Ectodermal cell (in vitro differentiated cells): ENCODE data around the gene MYCL.

Experiments used
- H3K27ac ChIP-seq: 2 replicates; pipeline ENCODE4 v1.7.0; 2013; ENCODE audit warnings: mild to moderate bottlenecking, low read depth, low read length; ENCODE audit not compliant: insufficient read depth, poor library complexity, severe bottlenecking
- H3K27me3 ChIP-seq: 2 replicates; pipeline ENCODE4 v1.7.0; 2013; ENCODE audit warnings: mild to moderate bottlenecking, low read length; ENCODE audit not compliant: insufficient read depth, control insufficient read depth, poor library complexity, severe bottlenecking
- H3K36me3 ChIP-seq: one replicate; pipeline ENCODE4 v1.7.0; 2013; ENCODE audit warnings: low read length; ENCODE audit not compliant: control insufficient read depth, insufficient read depth
- H3K4me1 ChIP-seq: one replicate; pipeline ENCODE4 v1.7.0; 2013; ENCODE audit warnings: low read length; ENCODE audit not compliant: control insufficient read depth, insufficient read depth
- H3K4me3 ChIP-seq: 2 replicates; pipeline ENCODE4 v1.7.0; 2013; ENCODE audit warnings: low read depth, low read length, control low read depth; ENCODE audit not compliant: insufficient read depth
- H3K9me3 ChIP-seq: 2 replicates; pipeline ENCODE4 v1.7.0; 2013; ENCODE audit warnings: mild to moderate bottlenecking, low read length, moderate library complexity; ENCODE audit not compliant: control insufficient read depth
- WGBS, 2 experiments: methylation state at CpG; one replicate each; pipeline ENCODE4 v1.1.7; 2013; ENCODE audit warnings: missing lambda C conversion rate in 2 of 2; 5-methylcytosine and 5-hydroxymethylcytosine counted together

The MYCL gene

GRCh38 chr1:39852876-39853275 is 48.8 kb downstream of the MYCL start:
- Histone ChIP-seq H3K4me3 (no peak overlapping the region), H3K9me3 (no peaks in the 10 kb centered on the region), H3K27me3 (no peaks in the 10 kb centered on the region), H3K27ac (no peak overlapping the region), H3K4me1 (no peaks in the 10 kb centered on the region), H3K36me3 (peaks cover 25% of the 10 kb centered on the region)
- 100% methylated on average over 1 of the region's 1 CpG for WGBS, 2 experiments

GRCh38 chr1:39852214-39852791 is 49.4 kb downstream of the MYCL start:
- Histone ChIP-seq H3K36me3 (peaks cover 30% of the 10 kb centered on the region), H3K4me1 (no peaks in the 10 kb centered on the region), H3K27me3 (no peaks in the 10 kb centered on the region), H3K27ac (no peak overlapping the region), H3K4me3 (no peak overlapping the region), H3K9me3 (no peaks in the 10 kb centered on the region)
- 92 to 97% methylated on average over 4 to 5 of the region's 5 CpGs for WGBS, 2 experiments

DNA sequence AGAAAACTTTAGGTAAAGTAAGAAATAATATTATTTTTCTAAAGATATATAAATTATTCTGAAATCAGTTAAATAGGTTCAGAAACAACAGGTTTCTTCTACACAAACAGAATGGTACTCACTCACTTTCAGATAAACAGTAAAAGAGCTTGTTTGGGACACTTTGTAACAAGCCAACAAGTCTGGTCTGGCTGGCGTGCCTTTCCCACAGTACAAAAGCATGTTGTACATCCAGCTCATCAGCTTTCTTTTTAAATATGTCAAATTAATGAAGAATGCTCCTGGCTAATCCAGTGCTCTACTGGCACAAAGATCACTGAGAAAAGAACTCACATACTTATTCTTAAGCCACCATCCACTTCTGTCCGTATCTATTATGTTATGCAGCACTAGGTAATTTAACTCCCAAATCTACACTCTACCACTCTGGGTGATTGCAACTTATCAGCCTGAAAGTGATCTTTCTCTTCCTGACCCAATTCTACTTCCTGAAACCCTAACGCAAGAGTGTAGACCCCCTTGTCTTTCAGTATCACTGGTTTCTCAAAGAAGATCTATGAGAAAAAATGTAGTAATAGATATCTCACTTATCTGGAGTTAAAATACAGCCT is 51.0 kb downstream of the MYCL start:
- Histone ChIP-seq H3K4me3 (no peak overlapping the region), H3K4me1 (no peaks in the 10 kb centered on the region), H3K9me3 (no peaks in the 10 kb centered on the region), H3K27me3 (no peaks in the 10 kb centered on the region), H3K27ac (no peak overlapping the region), H3K36me3 (peaks cover 35% of the 10 kb centered on the region)
- WGBS, 2 experiments = 97 to 98% methylated on average over 2 to 3 of the region's 3 CpGs

DNA sequence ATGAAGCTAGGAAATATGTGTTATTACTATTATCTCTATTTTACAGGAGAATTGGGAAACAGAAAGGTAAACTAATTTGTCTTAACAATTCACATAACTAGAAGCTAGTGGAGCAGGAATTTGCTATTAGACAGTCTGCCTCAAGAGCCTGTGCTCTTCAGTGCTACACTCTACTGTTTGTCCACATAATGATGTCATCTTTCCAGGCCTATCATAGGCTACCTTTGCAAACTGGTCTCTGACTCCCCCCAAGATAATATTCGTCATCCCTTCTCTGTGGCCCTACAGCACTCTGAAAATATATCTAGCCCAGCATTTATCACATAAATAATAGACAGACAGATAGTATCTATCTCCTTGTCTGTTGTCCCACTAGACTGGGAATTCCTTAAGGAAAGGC is 52.5 kb downstream of the MYCL start:
- Histone ChIP-seq H3K27ac (no peak overlapping the region), H3K9me3 (no peaks in the 10 kb centered on the region), H3K4me1 (no peaks in the 10 kb centered on the region), H3K4me3 (no peak overlapping the region), H3K27me3 (no peaks in the 10 kb centered on the region), H3K36me3 (peaks cover 41% of the 10 kb centered on the region)
- 94 to 100% methylated on average over 1 of the region's 1 CpG for WGBS, 2 experiments

DNA sequence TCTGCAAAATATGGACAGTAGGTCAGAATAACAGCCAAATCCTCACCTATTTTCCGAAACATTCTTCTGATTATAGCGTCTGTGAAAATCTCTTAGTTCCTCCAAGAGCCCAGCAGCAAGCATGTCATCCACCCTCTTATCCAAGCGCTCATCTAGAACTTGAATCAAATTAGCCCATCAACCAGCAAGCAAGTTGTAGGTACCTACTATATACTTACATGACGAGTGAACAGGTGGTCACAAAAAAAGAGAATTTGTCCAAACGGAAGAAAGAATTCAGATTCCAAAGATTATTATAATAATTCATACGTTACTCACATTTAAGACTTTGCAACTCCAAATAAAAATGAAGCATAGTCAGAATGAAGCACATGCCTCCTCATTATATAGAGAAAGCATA is 53.8 kb downstream of the MYCL start:
- no peaks in the 10 kb centered on the region for H3K27me3 ChIP-seq
- H3K9me3 ChIP-seq = no peaks in the 10 kb centered on the region
- H3K4me1 ChIP-seq = no peaks in the 10 kb centered on the region
- H3K36me3 ChIP-seq = peaks cover 47% of the 10 kb centered on the region
- WGBS, 2 experiments = 96 to 99% methylated on average over 6 of the region's 6 CpGs
- no peak overlapping the region for H3K4me3 ChIP-seq
- no peak overlapping the region for H3K27ac ChIP-seq

DNA sequence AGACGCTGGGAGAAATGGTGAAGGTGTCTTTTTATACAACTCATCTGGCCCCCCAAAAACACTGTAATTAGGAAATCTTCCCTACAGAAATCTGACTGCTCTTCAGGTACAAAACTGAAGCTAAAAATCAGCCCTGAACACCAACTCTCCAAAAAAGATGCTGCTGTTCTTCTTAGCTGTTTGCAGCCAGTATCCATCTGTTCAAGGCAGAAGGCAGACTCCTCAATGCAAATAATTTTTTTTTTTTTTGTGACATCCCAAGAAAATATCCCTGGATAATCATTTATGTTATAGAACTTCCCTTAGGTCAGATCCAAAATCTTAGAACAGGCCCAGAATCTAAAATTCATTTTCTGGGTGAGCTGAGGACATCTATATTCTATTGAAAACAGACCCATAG is 54.9 kb downstream of the MYCL start:
- Histone ChIP-seq H3K4me3 (no peak overlapping the region), H3K36me3 (peaks cover 48% of the 10 kb centered on the region), H3K27ac (no peak overlapping the region), H3K9me3 (no peaks in the 10 kb centered on the region), H3K27me3 (no peaks in the 10 kb centered on the region), H3K4me1 (no peaks in the 10 kb centered on the region)
- WGBS, 2 experiments = 83 to 93% methylated on average over 1 of the region's 1 CpG

- Histone ChIP-seq H3K36me3 (peaks cover 58% of the 10 kb centered on the region), H3K9me3 (no peaks in the 10 kb centered on the region), H3K4me3 (no peak overlapping the region), H3K27me3 (no peaks in the 10 kb centered on the region), H3K4me1 (no peaks in the 10 kb centered on the region), H3K27ac (no peak overlapping the region)
- 92 to 93% methylated on average over 7 of the region's 7 CpGs for WGBS, 2 experiments
Observed at GRCh38 chr1:39845569-39846566, 55.8 kb downstream of the MYCL start.
